HG02678 (cell line): Measurements from ENCODE around the gene CHAC1.
"Not testable (repeated sequence)": the region's sequence is repeated elsewhere in the genome, so short reads cannot be mapped to it uniquely, and the experiment has no call there.

Source experiments
- ATAC-seq: cut with Tn5 transposase; IDR thresholded peaks from one replicate; pipeline ENCODE4 v1.9.1; 2021; ENCODE audit warnings: mild to moderate bottlenecking, moderate library complexity; ENCODE audit not compliant: unreplicated experiment

CHAC1 gene

GRCh38 chr15:40955930-40956540 lies 2.8 kb downstream of the CHAC1 start:
- no peak for ATAC-seq

GRCh38 chr15:40956541-40956982 lies 3.3 kb downstream of the CHAC1 start:
- no peak for ATAC-seq

DNA sequence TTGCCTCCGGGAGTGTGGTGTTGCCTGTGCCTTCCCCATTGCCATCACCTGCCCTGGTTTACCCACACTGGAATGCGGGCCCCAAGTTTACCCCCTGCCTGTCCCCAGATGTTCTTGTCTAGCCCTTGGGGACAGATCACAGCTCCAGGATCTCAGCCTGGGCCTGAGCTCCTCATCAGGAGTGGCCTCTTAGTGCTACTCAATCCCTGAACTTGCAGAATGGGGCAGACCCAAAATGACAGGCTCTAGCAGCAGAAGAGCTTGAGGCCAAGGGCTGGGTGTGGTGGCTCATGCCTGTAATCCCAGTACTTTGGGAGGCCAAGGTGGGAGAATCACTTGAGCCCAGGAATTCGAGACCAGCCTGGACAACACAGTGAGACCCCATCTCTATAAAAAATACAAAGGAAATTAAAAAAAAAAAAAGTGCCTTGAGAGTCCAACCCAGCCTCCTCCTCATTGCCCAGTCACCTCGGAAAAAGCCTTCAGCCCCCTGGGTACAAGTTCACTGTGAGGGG lies 3.8 kb downstream of the CHAC1 start:
- ATAC-seq, result no peak

GRCh38 chr15:40957581-40958051 lies 4.3 kb downstream of the CHAC1 start:
- no peak for ATAC-seq

- ATAC-seq, result no peak
Observed at GRCh38 chr15:40958146-40958545, 4.9 kb downstream of the CHAC1 start.

GRCh38 chr15:40958723-40959122 lies 5.5 kb downstream of the CHAC1 start:
- ATAC-seq, result no peak

DNA sequence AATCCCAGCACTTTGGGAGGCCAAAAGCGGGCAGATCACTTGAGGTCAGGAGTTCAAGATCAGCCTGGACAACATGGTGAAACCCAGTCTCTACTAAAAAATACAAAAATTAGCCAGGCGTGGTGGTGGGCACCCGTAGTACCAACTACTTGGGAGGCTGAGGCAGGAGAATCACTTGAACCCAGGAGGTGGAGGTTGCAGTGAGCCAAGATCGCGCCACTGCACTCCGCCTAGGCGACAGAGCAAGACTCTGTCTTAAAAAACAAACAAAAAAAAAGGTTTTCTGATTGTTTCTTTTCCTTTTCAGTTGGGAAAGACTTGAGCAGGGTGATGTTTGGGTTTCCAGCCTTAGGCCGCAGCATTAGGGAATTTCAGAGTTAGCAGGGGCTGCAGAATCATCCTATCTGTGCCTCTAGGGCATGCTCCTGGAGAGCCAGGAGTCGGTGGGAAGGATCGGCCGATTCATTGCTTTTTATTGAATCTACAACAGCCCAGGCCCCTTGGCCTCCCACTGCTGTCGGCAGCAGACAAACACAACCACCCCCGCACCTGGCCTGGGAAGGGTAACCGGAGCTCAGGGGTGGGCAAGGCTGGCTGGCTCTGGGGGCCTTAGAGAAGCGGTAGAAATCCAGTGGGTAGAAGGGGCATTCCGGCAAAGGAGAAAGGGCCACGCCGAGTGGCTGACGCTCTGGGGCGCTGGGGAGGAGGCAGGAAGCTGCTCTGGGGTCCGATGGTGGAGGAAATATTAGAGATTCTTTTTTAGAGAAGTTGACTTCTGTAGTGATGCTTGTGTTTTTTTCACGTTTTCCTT lies 6.3 kb downstream of the CHAC1 start:
- no peak for ATAC-seq

- no peak for ATAC-seq
Observed at GRCh38 chr15:40960151-40960885, 7.0 kb downstream of the CHAC1 start.

DNA sequence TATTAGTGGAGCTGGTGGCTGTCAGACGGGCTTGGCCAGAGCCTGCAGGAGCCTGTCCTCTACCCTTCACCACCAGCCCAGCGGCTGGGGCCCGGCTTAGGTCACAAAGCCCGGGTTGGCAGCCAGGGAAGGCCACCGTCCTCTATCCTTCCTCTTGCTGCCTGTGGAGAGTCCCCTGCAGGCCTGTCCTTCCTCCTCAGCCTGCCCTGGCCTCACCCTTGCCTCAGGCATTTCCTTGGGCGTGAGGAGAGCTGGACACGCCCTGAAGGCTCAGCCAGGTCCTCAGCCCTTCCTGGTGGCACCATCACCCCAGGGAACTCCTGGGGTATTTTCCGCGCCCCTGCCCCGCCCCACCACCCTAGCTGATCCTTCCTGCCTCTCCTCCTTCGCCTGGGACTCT lies 7.7 kb downstream of the CHAC1 start:
- ATAC-seq, result no peak

GRCh38 chr15:40961740-40962139 lies 8.5 kb downstream of the CHAC1 start:
- not testable (repeated sequence) for ATAC-seq

DNA sequence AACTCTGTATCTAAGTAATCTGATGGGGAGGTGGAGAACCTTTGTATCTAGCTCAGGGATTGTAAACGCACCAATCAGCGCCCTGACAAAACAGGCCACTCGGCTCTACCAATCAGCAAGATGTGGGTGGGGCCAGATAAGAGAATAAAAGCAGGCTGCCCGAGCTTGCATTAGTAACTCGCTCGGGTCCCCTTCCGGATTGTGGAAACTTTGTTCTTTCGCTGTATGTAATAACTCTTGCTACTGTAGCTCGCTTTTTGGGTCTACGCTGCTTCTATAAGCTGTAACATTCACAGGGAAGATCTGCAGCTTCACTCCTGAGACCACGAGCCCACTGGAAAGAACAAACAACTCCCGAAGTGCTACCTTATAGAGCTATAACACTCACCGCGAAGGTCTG lies 9.0 kb downstream of the CHAC1 start:
- ATAC-seq, result not testable (repeated sequence)

- no peak for ATAC-seq
Observed at GRCh38 chr15:40963201-40963600, 9.9 kb downstream of the CHAC1 start.

DNA sequence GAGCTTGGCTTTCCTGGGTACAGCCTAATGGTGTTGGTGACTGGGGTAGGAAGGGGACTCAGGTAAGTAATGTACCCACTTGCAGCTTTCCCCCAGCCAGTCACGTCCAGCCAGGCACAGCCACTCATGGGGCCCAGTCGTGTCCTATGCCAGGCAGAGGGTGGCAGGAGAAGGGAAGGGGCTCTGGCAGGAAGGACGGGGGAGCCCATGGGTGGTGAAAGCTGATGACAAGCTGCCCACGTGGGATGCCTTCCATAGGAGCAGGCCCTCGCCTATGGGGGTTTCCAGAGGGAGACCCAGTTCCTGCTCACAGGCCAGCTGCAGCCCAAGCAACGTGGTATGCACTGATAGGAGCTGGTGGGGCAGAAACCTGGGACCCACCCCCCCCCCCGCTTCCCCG lies 10.7 kb downstream of the CHAC1 start:
- no peak for ATAC-seq

DNA sequence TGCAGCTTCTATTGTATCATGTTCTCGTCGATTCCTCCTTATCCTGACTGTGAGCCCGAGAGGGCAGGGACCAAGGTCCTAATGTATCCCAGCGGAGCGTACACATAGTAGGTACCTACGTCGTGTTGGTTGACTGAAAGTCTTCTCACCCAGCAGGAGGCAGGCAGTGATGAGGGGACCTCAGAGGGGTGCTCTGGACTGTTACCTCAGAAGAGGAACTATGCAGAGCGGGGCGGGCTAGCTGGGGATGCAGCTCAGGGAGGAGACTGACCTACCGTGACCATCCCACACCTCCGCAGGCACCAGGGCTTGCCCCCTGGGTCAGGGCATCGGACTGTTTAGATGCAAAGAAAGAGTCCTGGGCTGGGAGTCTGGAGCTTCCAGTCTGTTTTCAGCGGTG lies 11.4 kb downstream of the CHAC1 start:
- ATAC-seq, result no peak

DNA sequence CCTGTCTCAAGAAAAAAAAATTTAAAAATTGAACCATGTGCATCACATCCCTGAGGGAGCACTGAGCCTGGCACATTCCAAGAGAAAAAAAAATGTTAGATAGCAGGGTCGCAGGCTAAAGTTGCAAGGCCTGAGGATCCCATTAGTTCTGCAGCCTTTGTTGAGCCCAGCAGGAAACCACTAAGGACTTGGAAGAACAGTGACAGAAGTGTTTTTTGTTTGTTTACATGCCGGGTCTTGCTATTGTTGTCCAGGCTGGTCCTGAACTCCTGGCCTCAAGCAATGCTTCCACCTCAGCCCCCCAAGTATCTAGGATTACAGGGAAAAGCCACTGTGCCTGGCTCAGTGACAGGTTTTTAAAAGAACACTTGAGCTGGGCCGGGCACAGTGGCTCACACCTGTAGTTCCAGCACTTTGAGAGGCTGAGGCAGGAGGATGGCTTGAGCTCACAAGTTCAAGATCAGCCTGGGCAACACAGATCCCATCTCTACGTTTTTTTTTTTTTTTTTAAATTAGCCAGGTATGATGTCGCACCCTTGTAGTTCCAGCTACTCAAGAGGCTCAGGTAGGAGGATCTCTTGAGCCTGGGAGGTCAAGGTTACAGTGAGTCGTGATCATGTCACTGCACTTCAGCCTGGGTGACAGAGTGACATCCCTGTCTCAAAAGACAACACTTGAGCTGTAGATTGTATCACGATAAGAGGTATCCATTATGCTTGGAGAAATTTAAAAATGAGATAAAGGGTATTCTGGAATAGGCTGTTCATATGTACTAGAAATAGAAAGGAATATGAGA lies 15.2 kb downstream of the CHAC1 start:
- no peak for ATAC-seq

DNA sequence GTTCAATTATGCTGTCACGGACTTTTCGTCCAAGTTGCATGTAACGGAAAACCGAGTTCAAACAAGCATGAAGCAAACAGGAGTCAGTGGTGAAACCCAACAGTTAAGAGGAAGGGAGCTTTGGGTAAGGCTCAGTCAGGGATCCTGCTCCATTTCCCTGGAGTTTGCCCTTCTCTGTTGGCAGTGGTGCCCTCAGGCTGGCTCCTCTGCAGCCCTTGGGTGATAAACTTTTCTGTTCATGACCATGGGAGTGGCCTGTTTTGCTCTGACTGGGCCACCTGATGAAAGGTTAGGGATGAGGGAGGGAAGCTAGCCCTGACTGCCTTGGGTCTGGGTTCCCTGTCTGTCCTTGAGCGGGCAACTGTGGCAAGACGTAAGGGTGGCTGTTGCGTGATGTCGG lies 16.1 kb downstream of the CHAC1 start:
- ATAC-seq, result no peak

GRCh38 chr15:40974879-40975278 lies 21.6 kb downstream of the CHAC1 start:
- no peak for ATAC-seq

DNA sequence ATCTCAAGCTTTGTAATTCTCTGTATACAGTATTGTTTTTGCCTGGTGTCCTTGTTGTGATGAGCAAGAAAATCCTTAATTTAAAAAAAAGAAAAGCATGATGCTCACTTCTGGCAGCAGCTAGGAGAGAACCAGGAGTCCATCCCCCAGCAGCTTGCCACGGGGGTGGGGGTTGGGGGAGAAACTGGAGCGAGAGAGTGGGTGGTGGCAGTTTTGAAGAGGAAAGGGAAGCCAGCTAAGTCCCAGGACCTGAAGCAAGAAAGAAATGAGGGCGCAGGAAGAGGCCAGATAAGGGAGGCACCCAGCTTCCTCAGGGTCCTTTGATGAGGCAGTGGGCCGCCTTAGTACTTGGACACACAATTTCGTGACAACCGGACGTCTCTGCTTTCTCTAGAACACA lies 23.5 kb downstream of the CHAC1 start:
- ATAC-seq, result no peak

DNA sequence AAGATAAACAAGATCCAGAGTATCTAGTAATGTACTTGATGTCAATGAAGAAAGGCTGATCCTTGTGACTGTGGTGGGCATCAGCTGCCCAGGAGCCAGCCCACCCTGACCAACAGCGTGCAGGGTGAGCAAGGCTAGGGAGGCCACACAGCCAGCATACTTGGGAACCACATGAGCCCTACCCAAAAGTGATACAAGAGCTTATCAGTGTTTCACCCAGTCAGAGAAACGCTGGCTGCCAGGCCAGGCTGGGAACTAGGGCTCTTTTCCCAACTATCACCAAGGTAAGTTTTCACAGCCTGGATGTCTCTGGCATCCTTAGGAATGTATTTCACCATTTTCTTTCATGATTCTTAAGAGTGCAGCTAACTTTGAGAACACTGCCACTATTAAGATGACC lies 24.9 kb downstream of the CHAC1 start:
- no peak for ATAC-seq

- ATAC-seq, result no peak
Observed at GRCh38 chr15:40978562-40978961, 25.3 kb downstream of the CHAC1 start.

- no peak for ATAC-seq
Observed at GRCh38 chr15:40981186-40981585, 27.9 kb downstream of the CHAC1 start.
